Kidney epithelial cell (primary cell): ENCODE results near the gene GLS. TPM values are rescaled to one million over a fixed set of nuclear protein-coding genes. Genes with fewer than 3 reads are reported as not detected.

Experiments
- DNase-seq: peaks from one replicate; pipeline ENCODE4 v3.0.0-alpha.2; 2010; ENCODE audit warnings: low read depth
- H3K27me3 ChIP-seq: 2 replicates; pipeline ENCODE4 v1.6.0; 2011; ENCODE audit warnings: low read length; ENCODE audit not compliant: control insufficient read depth, insufficient read depth
- H3K36me3 ChIP-seq: 2 replicates; pipeline ENCODE4 v1.5.1; 2011; ENCODE audit warnings: low read length; ENCODE audit not compliant: control insufficient read depth, insufficient read depth
- H3K4me3 ChIP-seq: 2 replicates; pipeline ENCODE4 v1.5.1; 2011; ENCODE audit warnings: low read depth, mild to moderate bottlenecking, control low read depth, low read length
- total RNA-seq: library from RNA; depleted of rRNA; stranded (reverse); fragments of >200 nt; gene quantifications from 2 replicates; pipeline ENCODE4 v1.2.3, GENCODE V29; 2015
- TF ChIP-seq, protein P1 (sequence below): IDR thresholded peaks from 2 replicates; pipeline ENCODE4 v1.5.1; 2011; ENCODE audit warnings: mild to moderate bottlenecking, moderate library complexity, low read length, control low read depth, inconsistent platforms; ENCODE audit not compliant: insufficient read depth, poor library complexity, severe bottlenecking

GLS gene
- total RNA-seq, 1 donor from 2014 or later = 85.0 TPM

DNA sequence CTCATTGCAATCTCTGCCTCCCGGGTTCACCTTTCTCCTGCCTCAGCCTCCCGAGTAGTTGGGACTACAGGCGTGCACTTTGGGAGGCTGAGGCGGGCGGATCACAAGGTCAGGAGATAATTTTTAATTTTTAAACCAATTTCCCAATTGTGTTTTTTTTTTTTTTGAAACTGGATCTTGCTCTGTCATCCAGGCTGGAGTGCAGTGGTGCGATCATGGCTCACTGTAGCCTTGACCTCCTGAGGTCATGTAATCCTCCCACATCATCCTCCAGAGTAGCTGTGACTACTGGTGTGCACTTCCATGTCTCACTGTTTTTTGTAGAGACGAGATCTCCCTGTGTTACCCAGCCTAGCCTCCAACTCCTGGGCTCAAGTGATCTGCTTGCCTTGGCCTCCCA, 49.3 kb downstream of the GLS start:
- TF ChIP-seq, protein P1, sequence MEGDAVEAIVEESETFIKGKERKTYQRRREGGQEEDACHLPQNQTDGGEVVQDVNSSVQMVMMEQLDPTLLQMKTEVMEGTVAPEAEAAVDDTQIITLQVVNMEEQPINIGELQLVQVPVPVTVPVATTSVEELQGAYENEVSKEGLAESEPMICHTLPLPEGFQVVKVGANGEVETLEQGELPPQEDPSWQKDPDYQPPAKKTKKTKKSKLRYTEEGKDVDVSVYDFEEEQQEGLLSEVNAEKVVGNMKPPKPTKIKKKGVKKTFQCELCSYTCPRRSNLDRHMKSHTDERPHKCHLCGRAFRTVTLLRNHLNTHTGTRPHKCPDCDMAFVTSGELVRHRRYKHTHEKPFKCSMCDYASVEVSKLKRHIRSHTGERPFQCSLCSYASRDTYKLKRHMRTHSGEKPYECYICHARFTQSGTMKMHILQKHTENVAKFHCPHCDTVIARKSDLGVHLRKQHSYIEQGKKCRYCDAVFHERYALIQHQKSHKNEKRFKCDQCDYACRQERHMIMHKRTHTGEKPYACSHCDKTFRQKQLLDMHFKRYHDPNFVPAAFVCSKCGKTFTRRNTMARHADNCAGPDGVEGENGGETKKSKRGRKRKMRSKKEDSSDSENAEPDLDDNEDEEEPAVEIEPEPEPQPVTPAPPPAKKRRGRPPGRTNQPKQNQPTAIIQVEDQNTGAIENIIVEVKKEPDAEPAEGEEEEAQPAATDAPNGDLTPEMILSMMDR = no peak
- H3K36me3 ChIP-seq = no peaks in the 10 kb centered on the region
- DNase-seq = peak; percentile 32
- no peak overlapping the region for H3K4me3 ChIP-seq
- H3K27me3 ChIP-seq = no peaks in the 10 kb centered on the region

GRCh38 chr2:190930411-190930810, 49.8 kb downstream of the GLS start:
- Histone ChIP-seq H3K27me3 (no peaks in the 10 kb centered on the region), H3K36me3 (no peaks in the 10 kb centered on the region), H3K4me3 (no peak overlapping the region)
- TF ChIP-seq, protein P1 = no peak
- no peak for DNase-seq

GRCh38 chr2:190932514-190932913, 51.9 kb downstream of the GLS start:
- TF ChIP-seq, protein P1 = no peak
- H3K36me3 ChIP-seq = no peaks in the 10 kb centered on the region
- DNase-seq = no peak
- H3K4me3 ChIP-seq = no peak overlapping the region
- H3K27me3 ChIP-seq = no peaks in the 10 kb centered on the region

GRCh38 chr2:190933361-190933760, 52.7 kb downstream of the GLS start:
- TF ChIP-seq, protein P1 = no peak
- H3K4me3 ChIP-seq = no peak overlapping the region
- H3K27me3 ChIP-seq = no peaks in the 10 kb centered on the region
- DNase-seq = no peak
- H3K36me3 ChIP-seq = no peaks in the 10 kb centered on the region

DNA sequence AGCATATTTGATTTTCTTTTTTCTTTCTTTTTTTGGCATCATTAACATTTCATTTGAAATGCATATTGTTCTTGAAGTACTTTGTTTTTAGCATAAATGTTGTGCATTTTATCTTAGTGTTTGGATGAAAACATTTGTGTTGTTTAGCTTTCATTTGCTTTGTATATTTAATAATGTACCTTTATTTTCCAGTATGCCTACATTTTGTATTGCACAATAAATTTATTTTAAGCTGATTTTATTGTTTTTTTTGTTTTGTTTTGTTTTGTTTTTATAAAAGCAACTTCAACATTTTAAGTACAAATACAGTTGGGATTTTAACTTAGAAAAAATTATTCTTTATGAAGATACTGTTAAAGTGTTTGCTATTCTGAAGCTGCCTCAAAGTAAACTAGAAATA, 54.4 kb downstream of the GLS start:
- no peak for DNase-seq
- TF ChIP-seq, protein P1 = no peak
- Histone ChIP-seq H3K36me3 (no peaks in the 10 kb centered on the region), H3K27me3 (no peaks in the 10 kb centered on the region), H3K4me3 (no peak overlapping the region)

DNA sequence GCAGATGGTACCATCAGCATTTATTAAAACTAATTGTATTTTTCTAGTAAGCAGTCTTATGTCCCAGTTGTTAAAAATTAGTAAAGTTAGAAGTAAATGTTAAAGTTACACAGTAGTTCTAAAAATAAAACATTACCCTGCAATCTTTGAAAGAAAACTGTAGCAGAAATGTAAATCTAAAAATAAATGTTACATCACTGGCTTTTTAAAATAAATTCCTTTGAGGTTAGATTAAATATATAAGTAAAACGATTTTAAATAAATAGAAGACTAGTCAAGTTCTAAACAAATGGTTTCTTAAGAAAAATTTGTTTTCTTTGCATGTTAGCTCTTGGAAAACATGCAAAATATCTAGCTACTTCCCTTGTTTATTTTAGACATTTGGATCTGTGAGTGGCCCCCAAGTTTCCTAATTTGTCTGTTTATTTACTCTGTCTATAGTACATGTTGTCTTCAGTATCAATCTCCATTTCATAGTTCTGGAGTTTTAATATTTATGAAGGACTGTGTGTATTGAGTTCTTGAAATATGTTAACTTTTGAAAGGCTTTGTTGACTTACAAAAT, 58.2 kb downstream of the GLS start:
- TF ChIP-seq, protein P1 = no peak
- DNase-seq = no peak

More for the DNA sequence above, 58.2 kb downstream of the GLS start:
- Histone ChIP-seq H3K4me3 (no peak overlapping the region), H3K27me3 (no peaks in the 10 kb centered on the region), H3K36me3 (no peaks in the 10 kb centered on the region)
